Mucosa of descending colon (tissue), 3 donors: Measurements from ENCODE around the gene MLLT10. TPM values are rescaled to one million over a fixed set of nuclear protein-coding genes. Genes with fewer than 3 reads are reported as not detected.

Source experiments
- ATAC-seq: fragments of 200-7000 bp; cut with Tn5 transposase; one replicate; pipeline ENCODE4 v1.9.1; 2020; ENCODE audit warnings: mild to moderate bottlenecking, moderate library complexity
- DNase-seq, 3 donors: peaks; one replicate each; pipeline ENCODE4 v3.0.0-alpha.2; 2020
- H3K36me3 ChIP-seq: fragments of 200-600 bp; one replicate; pipeline ENCODE4 v1.8.0; 2021; ENCODE audit warnings: low read depth, mild to moderate bottlenecking
- H3K4me1 ChIP-seq: fragments of 200-600 bp; one replicate; pipeline ENCODE4 v1.8.0; 2021; ENCODE audit warnings: low read depth, mild to moderate bottlenecking
- H3K4me3 ChIP-seq: fragments of 200-600 bp; one replicate; pipeline ENCODE4 v1.8.0; 2021; ENCODE audit warnings: mild to moderate bottlenecking
- H3K9me3 ChIP-seq: fragments of 200-600 bp; one replicate; pipeline ENCODE4 v1.8.0; 2021; ENCODE audit warnings: mild to moderate bottlenecking
- CTCF ChIP-seq: fragments of 200-600 bp; IDR thresholded peaks from one replicate; pipeline ENCODE4 v1.8.0; 2022; ENCODE audit warnings: antibody characterized with exemption, mild to moderate bottlenecking
- intact Hi-C, 2 donors: fragments of 100-400 bp; cut with DNase I in 1 of 2; cut with micrococcal nuclease in 1 of 2; formaldehyde crosslinking; loops; one replicate each; pipeline versions ENCODE4 v1.11.0 to v1.11.1; 2022; cut with DNase I, micrococcal nuclease
- total RNA-seq, 3 donors: library from RNA; stranded (reverse); fragmentation: NEBNext Ultra II Directional in 2 of 3; extraction: Animal tissue kit (Norgen Biotek cat#: 25700) in 2 of 3; gene quantifications; one replicate each; pipeline versions ENCODE4 v1.2.1 to v1.2.4, GENCODE V29; 2021 to 2023
- donor health status: DM: no; HTN: no; CAD: no; lungs with moderate emphysema.
- donor health status: DM: no; HTN: no; CAD: no.
- donor health status: DM: no; HTN: yes; CAD: no.

The MLLT10 gene
- total RNA-seq, 3 donors from 2014 or later: 29.6 to 43.1 (median 35.8) TPM

- Histone ChIP-seq H3K36me3 (no peaks in the 10 kb centered on the region), H3K4me3 (no peak overlapping the region), H3K9me3 (no peaks in the 10 kb centered on the region), H3K4me1 (peaks cover 26% of the 10 kb centered on the region)
- intact Hi-C loops: loop anchor here in 1 of 2 donors (10.0 kb wide), 1 partner anchor 230 kb away; no protein-coding TSS in a partner anchor
- no peak for TF ChIP-seq CTCF
- DNase-seq (peak in 2 of 3 donors; percentile 61 to 96), ATAC-seq (peak; percentile 87)
Observed at GRCh38 chr10:21724687-21725367, 190.8 kb downstream of the MLLT10 start.

- TF ChIP-seq CTCF: no peak
- DNase-seq (no peak), ATAC-seq (no peak)
- intact Hi-C loops: loop anchor here in 1 of 2 donors (10.0 kb wide), 1 partner anchor 232 kb away; no protein-coding TSS in a partner anchor
- Histone ChIP-seq H3K4me3 (no peak overlapping the region), H3K9me3 (no peaks in the 10 kb centered on the region), H3K36me3 (no peaks in the 10 kb centered on the region), H3K4me1 (peaks cover 26% of the 10 kb centered on the region)
Observed at GRCh38 chr10:21726601-21727225, 192.7 kb downstream of the MLLT10 start.

GRCh38 chr10:21727452-21728168 lies 193.6 kb downstream of the MLLT10 start:
- no peaks in the 10 kb centered on the region for H3K36me3 ChIP-seq
- ATAC-seq (peak; percentile 89), DNase-seq (peak in 1 of 3 donors; percentile 71)
- TF ChIP-seq CTCF: no peak
- no peaks in the 10 kb centered on the region for H3K9me3 ChIP-seq
- H3K4me3 ChIP-seq: no peak overlapping the region
- intact Hi-C loops: loop anchor here in 1 of 2 donors (10.0 kb wide), 1 partner anchor 233 kb away; no protein-coding TSS in a partner anchor
- peaks cover 26% of the 10 kb centered on the region for H3K4me1 ChIP-seq

- ATAC-seq (no peak), DNase-seq (no peak)
- TF ChIP-seq CTCF: no peak
- H3K4me3 ChIP-seq: no peak overlapping the region
- peaks cover 26% of the 10 kb centered on the region for H3K4me1 ChIP-seq
- intact Hi-C loops: loop anchor here in 1 of 2 donors (10.0 kb wide), 1 partner anchor 234 kb away; no protein-coding TSS in a partner anchor
- no peaks in the 10 kb centered on the region for H3K9me3 ChIP-seq
- no peaks in the 10 kb centered on the region for H3K36me3 ChIP-seq
Observed at GRCh38 chr10:21728618-21729017, 194.6 kb downstream of the MLLT10 start.

- DNase-seq (peak in 1 of 3 donors; percentile 17), ATAC-seq (peak; percentile 61)
- no peaks in the 10 kb centered on the region for H3K9me3 ChIP-seq
- no peaks in the 10 kb centered on the region for H3K36me3 ChIP-seq
- intact Hi-C loops: no loop called here
- no peak overlapping the region for H3K4me3 ChIP-seq
- TF ChIP-seq CTCF: peak; percentile 43
- peaks cover 4% of the 10 kb centered on the region for H3K4me1 ChIP-seq
Observed at GRCh38 chr10:21732067-21732772, 198.2 kb downstream of the MLLT10 start.
